EL (cell line): Measurements from ENCODE around the gene TMEM41B.
"Not testable (repeated sequence)": the region's sequence is repeated elsewhere in the genome, so short reads cannot be mapped to it uniquely, and the experiment has no call there.

Experiments used
- DNase-seq: peaks from one replicate; pipeline ENCODE4 v3.0.0-alpha.2; 2016

TMEM41B gene

DNA sequence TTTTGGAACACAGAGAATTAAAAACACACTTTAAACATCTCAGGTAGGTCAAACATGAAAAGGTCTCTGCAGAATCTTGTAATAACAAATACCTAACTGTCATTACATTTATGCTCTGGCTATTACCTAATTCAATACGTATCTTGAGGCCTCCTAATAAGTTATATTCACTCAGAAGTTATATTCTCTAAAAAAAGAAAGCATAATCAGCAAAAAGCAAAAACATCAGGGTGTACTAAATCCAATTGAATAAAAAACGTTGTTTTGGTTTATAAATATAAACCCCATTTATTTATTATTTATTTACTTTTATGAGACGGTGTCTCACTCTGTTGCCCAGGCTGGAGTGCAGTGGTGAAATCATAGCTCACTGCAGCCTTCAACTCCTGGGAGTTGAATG lies 10.2 kb downstream of the TMEM41B start:
- no peak for DNase-seq

DNA sequence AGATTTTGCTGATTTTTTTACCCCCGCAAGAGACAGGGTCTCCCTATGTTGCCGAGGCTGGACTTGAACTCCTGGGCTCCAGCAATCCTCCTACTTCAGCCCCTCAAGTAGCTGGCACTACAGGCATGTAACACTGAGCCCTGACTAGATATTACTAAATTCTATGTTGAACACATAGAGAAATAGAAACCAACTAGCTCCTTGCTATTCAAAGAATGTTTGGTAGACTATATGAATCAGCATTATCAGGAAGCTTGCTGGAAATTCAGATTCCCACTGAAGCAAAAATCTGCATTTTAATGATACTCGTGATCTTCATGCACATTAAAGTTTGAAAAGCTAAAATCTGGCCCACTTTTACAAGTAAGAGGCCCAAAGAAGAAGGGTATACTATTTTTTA lies 11.9 kb downstream of the TMEM41B start:
- no peak for DNase-seq

DNA sequence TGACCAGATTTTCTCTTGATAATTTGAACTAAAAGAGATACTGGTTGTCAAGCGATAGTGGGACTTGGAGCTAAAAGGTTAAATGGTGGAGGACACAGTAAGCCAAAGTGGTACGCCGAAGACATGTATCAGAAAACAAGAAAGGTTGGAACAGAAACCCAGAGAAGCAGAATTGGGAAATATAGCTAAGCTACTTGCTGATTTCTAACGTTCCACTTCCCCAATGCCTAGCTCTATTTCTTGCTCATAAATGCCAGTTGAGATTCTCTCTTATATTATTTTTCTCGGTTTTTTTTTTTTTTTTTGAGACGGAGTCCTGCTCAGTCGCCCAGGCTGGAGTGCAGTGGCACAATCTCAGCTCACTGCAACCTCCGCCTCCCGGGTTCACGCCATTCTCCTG lies 12.7 kb downstream of the TMEM41B start:
- DNase-seq: no peak

DNA sequence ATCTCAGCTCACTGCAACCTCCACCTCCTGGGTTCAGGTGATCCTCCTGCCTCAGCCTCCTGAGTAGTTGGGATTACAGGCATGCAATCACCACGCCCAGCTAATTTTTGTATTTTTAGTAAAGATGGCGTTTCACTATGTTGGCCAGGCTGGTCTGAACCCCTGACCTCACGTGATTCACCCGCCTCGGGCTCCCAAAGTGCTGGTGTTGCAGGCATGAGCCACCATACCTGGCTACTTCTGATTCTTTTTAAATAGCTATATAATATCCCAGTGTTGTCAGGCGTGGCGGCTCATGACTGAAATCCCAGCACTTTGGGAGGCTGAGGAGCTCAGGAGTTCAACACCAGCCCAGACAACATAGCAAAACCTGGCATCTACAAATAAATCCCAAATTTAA lies 20.7 kb downstream of the TMEM41B start:
- DNase-seq: no peak

DNA sequence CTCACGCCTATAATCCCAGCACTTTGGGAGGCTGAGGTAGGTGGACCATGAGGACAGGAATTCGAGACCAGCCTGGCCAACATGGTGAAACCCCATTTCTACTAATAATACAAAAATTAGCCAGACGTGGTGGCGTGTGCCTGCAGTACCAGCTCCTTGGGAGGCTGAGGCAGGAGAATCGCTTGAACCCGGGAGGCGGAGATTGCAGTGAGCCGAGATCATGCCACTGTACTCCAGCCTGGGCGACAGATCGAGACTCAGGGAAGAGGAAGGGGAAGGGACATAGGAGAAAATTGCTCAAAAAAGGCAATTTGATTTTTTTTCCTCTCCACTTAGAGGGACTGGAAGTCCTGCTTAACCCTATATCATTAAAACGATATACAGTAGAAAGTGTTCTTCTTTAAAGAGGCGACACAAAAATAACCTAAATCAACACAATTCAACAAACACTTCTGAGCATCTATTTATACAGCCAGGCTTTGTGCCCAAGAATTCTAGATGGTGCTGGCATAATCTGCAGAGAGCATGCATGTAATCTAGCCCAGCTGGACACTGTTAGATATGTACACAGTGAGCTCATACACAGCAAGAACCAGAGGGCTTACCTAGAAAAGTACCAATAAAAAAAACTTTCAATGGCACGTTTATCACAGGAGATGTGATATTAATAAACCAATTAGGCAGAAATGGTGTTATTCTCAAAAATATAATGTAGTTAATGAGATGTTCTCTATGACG lies 28.4 kb downstream of the TMEM41B start:
- no peak for DNase-seq

DNA sequence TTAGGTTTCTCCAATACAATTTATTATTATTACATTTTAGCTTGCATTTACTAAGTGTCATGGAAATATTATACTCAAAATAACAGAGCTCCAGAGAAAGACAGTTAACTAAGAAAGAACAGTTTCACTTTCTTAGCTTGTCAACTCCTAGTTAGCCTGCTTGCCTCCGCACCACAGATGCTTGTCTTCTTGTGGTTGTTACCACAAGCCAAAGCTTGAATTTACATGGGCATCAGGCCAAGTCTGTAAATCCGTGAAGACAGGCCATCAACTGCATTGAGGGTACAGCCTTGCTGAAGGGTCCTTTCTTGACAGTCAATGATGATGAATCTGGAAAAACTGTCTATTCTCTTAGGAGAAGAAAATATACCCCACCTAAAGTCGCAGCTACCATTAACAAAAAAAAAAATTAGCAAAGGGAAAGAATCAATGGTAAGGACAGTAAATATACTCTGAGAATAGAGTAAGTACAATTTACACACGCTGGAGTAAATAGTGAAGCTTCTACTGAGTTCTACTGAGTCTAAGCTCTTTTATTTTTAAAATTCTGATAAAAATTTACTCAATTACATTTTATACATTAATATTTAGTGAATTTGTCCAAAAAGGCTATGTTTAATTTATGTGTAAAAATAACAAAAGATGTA lies 33.6 kb downstream of the TMEM41B start:
- DNase-seq: peak; percentile 57

DNA sequence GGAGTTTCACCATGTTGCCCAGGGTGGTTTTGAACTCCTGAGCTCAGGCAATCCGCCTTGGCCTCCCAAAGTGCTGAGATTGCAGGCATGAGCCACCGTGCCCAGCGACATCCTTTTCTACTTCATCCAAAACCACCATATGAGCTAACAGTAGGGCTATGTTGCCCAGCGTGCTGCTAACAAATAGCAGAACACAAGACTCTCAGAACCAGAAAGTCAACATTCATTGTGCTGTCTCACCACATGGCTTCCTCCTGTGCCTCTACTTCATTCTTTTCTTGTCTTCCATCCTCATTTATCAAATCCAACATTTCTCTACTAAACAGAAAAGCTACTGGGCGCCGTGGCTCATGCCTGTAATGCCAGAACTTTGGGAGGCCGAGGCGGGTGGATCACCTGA lies 37.2 kb downstream of the TMEM41B start:
- DNase-seq: no peak

DNA sequence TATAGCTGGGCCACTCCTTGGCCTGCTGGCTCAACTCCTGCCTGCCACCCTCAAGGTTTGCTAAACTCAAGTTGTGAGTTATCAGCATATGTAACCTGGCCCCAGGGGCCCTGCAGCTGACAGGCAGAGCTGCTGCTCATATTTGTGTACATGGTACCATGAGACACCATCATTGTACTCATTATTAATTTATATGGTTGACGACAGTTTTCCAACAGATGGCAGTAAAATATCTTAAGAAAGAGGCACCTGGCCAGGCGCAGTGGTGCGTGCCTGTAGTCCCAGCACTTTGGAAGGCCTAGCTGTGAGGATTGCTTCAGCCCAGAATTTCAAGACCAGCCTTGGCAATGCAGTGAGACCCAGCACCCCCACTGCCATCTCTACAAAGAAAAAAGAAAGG lies 37.8 kb downstream of the TMEM41B start:
- DNase-seq: no peak

DNA sequence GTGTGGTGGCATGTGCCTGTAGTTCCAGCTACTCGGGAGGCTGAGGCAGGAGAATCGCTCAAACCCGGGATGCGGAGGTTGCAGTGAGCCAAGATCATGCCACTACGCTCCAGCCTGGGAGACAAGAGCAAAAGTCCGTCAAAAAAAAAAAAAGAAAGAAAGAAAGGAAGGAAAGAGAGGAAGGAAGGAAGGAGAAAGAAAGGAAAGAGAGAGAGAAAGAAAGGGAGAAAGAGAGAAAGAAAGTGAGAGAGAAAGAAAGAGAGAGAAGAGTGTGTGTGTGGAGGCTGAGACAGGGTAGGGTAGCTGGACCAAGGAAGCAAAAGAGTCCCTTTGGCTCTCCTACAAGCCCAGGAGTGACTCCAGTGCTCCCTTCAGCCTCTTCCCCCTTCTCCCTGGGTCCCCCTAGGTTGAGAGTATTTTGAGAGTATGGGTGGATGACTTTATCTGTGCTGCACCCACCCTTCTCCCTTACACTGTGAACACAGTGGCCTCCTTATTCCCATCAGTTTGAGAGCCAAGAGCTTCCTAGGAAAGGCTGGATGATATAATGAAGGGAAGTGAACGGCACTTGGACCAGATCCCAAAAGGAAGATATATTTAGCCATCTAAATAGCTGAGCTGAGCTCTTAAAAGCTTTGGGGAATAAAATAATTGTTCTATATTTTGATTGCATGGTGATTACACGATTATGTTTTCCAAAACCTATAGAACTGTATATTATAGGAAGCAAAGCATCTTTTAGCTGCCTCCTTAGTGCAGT lies 39.7 kb downstream of the TMEM41B start:
- no peak for DNase-seq

DNA sequence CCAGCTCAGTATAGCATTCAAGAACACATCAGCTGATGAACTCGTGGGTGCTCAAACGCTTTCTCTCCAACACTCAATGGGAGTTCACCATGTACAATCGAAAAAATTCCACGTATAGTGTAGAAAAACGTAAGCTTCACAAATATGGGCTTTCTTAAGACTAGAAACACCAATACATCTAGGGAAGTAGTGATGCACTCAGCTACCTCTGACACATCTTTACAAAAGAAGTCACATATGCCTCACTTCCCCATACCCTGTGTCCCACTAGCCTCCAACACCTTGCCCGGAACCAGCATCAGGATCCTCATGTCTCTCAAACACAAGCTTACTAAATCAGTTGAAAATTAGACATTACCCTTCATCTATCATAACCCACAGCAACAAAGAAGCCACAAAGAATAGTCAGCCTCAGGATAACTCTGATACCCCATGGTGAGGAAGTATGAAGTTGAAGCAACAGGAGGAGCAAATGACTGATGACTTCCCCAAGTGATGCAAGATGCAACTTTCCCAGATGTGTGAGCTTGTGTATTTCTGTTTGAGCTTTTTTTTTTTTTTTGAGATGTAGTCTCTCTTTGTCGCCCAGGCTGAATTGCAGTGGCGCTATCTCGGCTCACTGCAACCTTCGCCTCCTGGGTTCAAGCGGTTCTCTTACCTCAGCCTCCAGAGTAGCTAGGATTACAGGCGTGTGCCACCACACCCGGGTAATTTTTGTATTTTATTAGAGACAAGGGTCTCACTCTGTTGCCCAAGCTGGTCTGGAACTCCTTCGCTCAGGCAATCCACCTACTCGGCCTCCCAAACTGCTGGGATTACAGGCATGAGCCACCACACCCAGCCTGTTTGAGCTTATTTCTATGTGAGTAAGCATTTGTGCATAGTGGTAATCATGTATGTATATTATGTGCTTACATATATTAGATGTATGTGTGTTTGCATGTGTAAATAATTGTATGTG lies 40.7 kb downstream of the TMEM41B start:
- peak; percentile 24 for DNase-seq

DNA sequence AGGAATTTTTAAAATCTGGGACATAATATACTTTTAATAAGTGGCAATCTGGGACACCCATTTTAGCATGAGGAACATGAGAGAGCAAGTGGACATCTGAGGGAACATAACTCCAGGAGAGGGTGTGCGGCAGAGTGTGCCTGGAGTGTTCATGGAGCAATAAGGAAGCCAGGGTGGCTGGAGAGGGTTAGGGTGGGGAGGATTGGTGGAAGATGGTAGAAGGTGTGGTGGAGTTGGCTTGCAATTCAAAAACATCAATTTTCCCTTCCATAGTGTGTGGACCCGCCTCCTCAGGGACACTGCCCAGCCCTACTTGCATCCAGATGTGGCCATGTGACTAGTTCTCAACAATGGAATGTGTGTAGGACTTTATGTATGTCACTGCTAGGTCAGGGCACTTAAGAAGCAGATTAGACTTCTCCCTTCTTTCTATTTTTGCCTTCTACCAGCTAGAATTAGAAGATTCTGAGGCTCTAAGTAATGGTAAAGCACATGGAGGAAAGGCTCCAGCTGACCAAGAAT lies 44.8 kb downstream of the TMEM41B start:
- peak; percentile 23 for DNase-seq

DNA sequence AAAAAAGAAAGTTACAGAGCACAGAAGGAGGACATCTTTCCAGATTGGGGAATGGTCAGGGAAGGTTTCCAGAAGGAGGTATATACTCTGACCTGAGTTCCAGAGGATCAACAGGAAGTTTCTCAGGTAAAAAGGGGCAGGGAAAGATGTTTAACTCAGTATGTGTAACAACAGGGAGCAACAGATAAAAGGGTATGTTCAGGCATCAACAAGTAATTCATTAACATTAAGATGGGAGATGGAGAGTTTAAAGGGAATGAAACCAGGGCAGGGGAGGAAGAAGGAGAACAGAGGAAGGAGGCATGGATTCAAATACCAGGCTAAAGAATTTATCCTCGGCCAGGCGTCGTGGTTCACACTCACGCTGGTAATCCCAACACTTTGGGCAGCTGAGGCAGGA lies 46.7 kb downstream of the TMEM41B start:
- no peak for DNase-seq

DNA sequence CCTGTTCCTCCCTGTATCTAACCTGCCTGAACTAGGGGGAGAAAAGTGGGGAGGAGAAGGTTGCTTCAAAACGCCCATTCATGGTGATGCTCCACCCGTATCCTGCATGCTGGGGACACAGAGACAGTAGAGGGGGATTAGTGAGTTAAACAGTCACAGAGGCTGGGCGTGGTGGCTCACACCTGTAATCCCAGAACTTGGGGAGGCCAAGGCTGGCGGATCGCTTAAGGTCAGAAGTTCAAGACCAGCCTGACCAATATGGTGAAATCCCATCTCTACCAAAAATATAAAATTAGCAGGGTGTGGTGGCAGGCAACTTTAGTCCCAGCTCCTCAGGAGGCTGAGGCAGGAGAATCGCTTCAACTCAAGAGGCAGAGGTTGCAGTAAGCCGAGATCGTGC lies 47.5 kb downstream of the TMEM41B start:
- no peak for DNase-seq

DNA sequence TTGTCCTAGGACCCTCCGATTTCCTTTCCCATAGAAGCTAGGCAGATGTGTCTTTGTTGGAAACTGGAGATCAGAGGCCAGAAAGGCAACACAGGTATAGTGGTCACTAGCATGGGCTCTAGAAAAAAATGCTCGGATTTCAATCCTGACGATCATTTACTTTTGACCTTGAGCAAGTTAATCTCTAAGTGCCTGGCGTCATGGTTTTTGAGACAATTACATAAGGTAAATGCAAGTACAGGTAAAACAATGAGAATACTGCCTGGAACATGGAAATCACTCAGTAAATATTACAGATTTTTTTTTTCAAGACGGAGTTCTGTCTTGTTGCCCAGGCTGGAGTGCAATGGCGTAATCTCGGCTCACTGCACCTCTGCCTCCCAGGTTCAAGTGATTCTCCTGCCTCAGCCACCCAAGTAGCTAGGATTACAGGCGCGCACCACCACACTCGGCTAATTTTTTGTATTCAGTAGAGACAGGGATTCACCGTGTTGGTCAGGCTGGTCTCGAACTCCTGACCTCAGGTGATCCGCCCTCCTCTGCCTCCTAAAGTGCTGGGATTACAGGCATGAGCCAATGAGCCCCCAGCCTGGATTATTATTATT lies 48.2 kb downstream of the TMEM41B start:
- no peak for DNase-seq

DNA sequence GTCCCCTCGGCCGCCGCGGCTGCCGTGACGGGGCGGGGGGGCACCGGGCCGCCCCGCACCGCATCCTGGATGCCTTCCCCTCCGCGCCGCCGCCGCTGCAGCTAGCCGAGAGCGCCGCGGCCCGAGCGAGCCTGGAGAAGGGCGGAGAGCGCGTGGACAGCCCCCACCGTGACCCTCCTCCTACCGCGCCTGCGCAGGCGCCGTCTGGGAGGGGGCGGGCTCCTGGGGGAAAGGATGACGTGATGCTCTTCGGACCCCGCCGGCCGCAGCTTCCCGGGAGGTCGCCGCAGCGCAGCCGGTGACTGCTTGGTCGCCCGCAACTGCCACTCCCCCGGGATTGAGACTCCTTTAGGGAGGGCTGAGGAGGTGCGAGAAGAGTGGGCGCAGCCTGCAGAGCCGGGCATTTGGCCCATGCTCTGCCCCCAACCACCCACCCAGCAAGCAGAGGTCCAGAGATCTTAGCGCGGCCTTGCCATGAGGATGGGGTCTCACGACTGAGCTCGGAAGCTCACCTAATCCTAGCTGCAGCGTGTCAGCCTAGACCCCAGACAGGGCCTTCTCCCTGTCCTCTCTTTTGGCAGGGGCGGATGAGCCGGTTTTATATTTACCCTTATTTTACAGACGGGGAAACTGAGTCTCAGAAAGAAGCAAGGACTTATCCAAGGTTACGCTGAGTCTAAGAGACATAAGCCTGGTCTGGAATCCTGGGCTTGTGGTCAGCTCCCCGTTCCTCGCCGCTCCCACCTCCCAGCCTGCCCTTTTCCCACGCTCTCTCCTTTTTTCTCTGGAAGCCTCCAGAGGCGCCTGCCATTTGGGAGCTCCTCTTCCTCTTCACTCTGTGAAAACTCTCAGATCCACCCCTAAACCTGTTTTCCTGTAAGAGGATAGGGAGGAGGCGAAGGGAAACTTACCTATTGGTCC lies 48.9 kb downstream of the TMEM41B start, which contains the start of gene DENND5A:
DENND5A (minus strand) TSS at position 140 of the 921 bp plus-strand sequence. CDS start 281 bp downstream, outside the sequence.
- peak; percentile 90 for DNase-seq

DNA sequence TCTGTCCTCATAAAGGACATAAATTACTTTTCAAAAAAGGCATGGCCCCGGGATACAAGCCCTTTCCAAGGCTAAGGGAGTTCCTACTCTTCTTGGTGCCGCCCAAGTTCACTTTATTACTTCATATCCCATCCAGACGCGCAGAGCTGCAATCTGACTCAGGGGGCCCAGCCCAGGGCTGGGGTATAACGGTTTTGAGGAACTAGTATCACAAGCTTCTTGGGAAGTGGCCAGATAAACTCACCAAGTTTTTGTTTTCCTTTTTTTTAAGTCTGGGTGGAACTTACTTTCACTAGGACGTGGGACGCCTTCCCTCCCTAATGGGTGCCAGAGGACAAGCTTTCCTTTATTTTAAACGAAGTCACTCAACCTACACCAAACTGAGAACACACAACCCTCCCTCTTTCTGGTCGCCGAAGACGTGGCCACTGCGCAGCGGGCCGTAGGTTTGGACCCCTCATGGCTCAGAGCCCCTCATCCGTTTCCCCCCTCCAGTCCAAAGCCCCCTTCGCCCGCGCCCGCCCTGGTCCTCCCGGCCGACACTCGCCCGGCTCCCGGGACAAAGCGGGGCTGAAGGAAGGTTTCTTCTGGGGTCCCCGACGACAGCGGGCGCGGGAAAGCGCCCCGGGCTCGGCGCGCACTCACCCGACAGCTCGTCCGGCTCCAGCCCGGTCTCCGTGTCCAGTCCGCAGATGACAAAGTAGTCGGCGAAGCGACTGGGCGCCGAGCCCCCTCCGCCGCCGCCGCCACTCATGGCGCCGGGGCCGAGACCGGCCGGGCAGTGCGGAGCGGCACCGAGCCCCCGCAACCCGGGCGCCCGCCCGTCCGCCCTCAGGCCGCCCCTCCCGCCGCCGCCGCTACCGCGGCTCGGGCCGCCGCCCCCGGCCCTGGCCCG lies 49.8 kb downstream of the TMEM41B start:
- DNase-seq: peak; percentile 79

DNA sequence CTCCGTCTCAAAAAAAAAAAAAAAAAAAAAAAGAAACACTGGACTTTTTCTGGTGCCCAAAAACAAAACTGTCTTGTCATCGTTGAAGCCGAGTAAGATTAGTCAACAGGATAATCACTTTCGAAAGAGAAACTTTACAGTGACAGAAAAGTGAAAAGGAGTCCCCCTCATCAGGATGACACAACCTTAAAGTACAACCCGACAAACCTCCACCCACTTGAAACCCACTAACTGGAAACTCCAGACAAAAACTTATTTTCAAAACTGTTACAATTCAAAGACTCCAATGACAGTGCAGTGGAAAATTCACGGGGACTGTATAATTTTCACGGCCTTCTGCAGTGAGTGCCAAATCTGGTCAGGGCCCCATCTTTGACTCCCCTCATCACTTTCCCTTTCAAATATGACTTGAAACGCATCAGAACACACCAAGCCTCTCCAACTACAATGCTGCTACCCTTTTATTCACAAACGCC lies 50.5 kb downstream of the TMEM41B start:
- peak; percentile 42 for DNase-seq

DNA sequence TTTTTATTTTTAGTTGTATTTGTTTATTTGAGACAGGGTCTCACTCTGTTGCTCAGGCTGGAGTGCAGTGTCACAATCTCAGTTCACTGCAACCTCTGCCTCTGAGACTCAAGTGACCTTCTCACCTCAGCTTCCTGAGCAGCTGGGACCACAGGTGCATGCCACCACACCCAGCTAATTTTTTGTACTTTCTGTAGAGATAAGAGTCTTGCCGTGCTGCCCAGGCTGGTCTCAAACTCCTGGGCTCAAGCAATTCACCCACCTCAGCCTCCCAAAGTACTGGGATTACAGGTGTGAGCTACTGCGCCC lies 53.6 kb downstream of the TMEM41B start:
- not testable (repeated sequence) for DNase-seq

DNA sequence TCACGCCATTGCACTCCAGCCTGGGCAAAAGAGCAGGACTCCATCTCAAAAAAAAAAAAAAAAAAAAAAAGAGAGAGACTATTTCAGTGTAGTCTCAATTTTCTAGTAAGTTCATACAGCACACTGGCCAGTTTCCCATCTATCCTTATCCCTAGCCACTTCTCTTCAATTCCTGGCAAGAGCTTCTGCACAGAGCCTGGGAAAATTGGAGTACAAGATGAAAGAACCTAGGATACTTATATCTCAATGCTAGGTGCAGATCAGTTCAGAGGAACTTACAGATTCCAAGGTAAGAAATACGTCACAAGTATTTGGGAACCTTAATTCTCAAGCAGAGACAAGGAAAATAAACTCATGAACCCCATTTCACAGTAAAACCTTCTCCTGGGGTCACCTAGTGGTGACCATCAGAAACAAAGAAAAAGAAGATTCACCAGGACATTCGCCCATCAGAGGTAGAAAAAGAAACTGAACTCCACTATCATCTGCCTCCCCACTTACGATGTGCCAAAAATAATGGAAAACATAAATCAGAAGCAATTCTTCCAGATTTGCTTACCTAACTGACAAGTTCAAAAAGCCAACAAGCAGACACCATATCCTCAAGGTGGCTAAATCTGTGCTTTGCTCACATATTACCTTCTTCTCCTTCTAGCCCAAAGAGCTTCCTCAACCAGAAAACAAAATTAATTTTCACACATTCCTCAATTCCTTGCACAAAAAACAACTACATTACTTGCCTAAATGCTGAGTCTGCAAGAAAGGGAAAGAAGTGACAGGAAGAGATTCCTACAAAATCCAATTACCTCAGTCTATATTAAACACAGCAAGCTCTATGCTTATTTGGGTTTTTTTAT lies 54.2 kb downstream of the TMEM41B start:
- no peak for DNase-seq
